Endodermal cell (in vitro differentiated cells): ENCODE results near the gene TEAD3. TPM values are rescaled to one million over a fixed set of nuclear protein-coding genes. Genes with fewer than 3 reads are reported as not detected.

Experiments used
- DNase-seq: peaks from one replicate; pipeline ENCODE4 v3.0.0-alpha.2; 2017
- H3K27ac ChIP-seq: 2 replicates; pipeline ENCODE4 v1.5.1; 2013; ENCODE audit warnings: mild to moderate bottlenecking, low read depth, low read length, moderate library complexity
- H3K27me3 ChIP-seq: 2 replicates; pipeline ENCODE4 v1.6.1; 2013; ENCODE audit warnings: mild to moderate bottlenecking, low read length, moderate library complexity; ENCODE audit not compliant: insufficient read depth, control insufficient read depth, poor library complexity, severe bottlenecking
- H3K36me3 ChIP-seq: 2 replicates; pipeline ENCODE4 v1.7.0; 2013; ENCODE audit warnings: mild to moderate bottlenecking, low read length, moderate library complexity; ENCODE audit not compliant: control insufficient read depth, insufficient read depth
- H3K4me1 ChIP-seq: one replicate; pipeline ENCODE4 v1.7.0; 2013; ENCODE audit warnings: low read length; ENCODE audit not compliant: control insufficient read depth, insufficient read depth
- H3K4me3 ChIP-seq: 2 replicates; pipeline ENCODE4 v1.5.1; 2013; ENCODE audit warnings: mild to moderate bottlenecking, low read length, moderate library complexity
- H3K9ac ChIP-seq: 2 replicates; pipeline ENCODE4 v1.6.1; 2013; ENCODE audit warnings: mild to moderate bottlenecking, low read length, moderate library complexity; ENCODE audit not compliant: poor library complexity, severe bottlenecking; ENCODE audit errors: extremely low read depth
- H3K9me3 ChIP-seq: 2 replicates; pipeline ENCODE4 v1.6.1; 2013; ENCODE audit warnings: mild to moderate bottlenecking, low read length, moderate library complexity; ENCODE audit not compliant: control insufficient read depth
- H3K27ac Mint-ChIP-seq: 2 replicates; pipeline ENCODE4 v1.8.0; 2020; ENCODE audit warnings: mixed read lengths
- H3K27me3 Mint-ChIP-seq: 2 replicates; pipeline ENCODE4 v1.8.0; 2021; ENCODE audit warnings: mild to moderate bottlenecking, mixed read lengths; ENCODE audit not compliant: insufficient read depth
- H3K36me3 Mint-ChIP-seq: 2 replicates; pipeline ENCODE4 v1.8.0; 2020; ENCODE audit warnings: low read depth, mixed read lengths
- H3K4me1 Mint-ChIP-seq: 2 replicates; pipeline ENCODE4 v1.8.0; 2020; ENCODE audit warnings: mixed read lengths
- H3K4me3 Mint-ChIP-seq: 2 replicates; pipeline ENCODE4 v1.8.0; 2020; ENCODE audit warnings: mild to moderate bottlenecking, moderate library complexity, mixed read lengths
- H3K9me3 Mint-ChIP-seq: 2 replicates; pipeline ENCODE4 v1.8.0; 2020; ENCODE audit warnings: mild to moderate bottlenecking, mixed read lengths
- WGBS, 2 experiments: methylation state at CpG; one replicate each; pipeline versions ENCODE4 v1.1.5 to v1.1.7; 2013; ENCODE audit warnings: missing lambda C conversion rate in 2 of 2, mixed read lengths in 1 of 2; ENCODE audit not compliant: insufficient coverage in 1 of 2, insufficient read length in 1 of 2; 5-methylcytosine and 5-hydroxymethylcytosine counted together
- total RNA-seq, 2 donors: library from RNA; stranded (reverse); fragmentation: NEBNext Ultra II Directional in 1 of 2; extraction: Animal tissue kit (Norgen Biotek cat#: 25700) in 1 of 2; gene quantifications; 2 replicates in 1 of 2; 3 replicates in 1 of 2; pipeline ENCODE4 v1.2.1, GENCODE V29; 2021
- TF ChIP-seq, protein P1 (sequence below): fragments of 200-600 bp; sonication (generic); conservative IDR thresholded peaks from 2 replicates; pipeline ENCODE4 v1.5.0; 2021; ENCODE audit warnings: antibody characterized with exemption, mild to moderate bottlenecking

The TEAD3 gene
- total RNA-seq, 2 donors from 2014 or later, result 22.7 to 29.2 TPM

- Histone ChIP-seq H3K36me3 (no peaks in the 10 kb centered on the region), H3K27ac (no peak overlapping the region), H3K4me3 (no peak overlapping the region), H3K9me3 (no peaks in the 10 kb centered on the region), H3K9ac (no peak overlapping the region), H3K27me3 (no peaks in the 10 kb centered on the region), H3K4me1 (no peaks in the 10 kb centered on the region)
- TF ChIP-seq, protein P1, sequence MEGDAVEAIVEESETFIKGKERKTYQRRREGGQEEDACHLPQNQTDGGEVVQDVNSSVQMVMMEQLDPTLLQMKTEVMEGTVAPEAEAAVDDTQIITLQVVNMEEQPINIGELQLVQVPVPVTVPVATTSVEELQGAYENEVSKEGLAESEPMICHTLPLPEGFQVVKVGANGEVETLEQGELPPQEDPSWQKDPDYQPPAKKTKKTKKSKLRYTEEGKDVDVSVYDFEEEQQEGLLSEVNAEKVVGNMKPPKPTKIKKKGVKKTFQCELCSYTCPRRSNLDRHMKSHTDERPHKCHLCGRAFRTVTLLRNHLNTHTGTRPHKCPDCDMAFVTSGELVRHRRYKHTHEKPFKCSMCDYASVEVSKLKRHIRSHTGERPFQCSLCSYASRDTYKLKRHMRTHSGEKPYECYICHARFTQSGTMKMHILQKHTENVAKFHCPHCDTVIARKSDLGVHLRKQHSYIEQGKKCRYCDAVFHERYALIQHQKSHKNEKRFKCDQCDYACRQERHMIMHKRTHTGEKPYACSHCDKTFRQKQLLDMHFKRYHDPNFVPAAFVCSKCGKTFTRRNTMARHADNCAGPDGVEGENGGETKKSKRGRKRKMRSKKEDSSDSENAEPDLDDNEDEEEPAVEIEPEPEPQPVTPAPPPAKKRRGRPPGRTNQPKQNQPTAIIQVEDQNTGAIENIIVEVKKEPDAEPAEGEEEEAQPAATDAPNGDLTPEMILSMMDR, result no peak
- H3K4me1 Mint-ChIP-seq, result no peaks in the 10 kb centered on the region
- no peak for DNase-seq
- H3K27me3 Mint-ChIP-seq, result peaks cover 25% of the 10 kb centered on the region
- WGBS, 2 experiments, result 93 to 100% methylated on average over 1 to 2 of the region's 2 CpGs
- no peaks in the 10 kb centered on the region for H3K9me3 Mint-ChIP-seq
- H3K27ac Mint-ChIP-seq, result no peak overlapping the region
- H3K36me3 Mint-ChIP-seq, result no peaks in the 10 kb centered on the region
- H3K4me3 Mint-ChIP-seq, result no peak overlapping the region
Observed at GRCh38 chr6:35507221-35507620, 10.3 kb upstream of the TEAD3 start.

- Mint-ChIP-seq H3K4me1 (no peaks in the 10 kb centered on the region), H3K4me3 (no peak overlapping the region), H3K27ac (no peak overlapping the region), H3K27me3 (peaks cover 27% of the 10 kb centered on the region), H3K9me3 (no peaks in the 10 kb centered on the region), H3K36me3 (no peaks in the 10 kb centered on the region)
- no peaks in the 10 kb centered on the region for H3K4me1 ChIP-seq
- H3K27ac ChIP-seq, result no peak overlapping the region
- no peak overlapping the region for H3K4me3 ChIP-seq
- DNase-seq, result no peak
- H3K27me3 ChIP-seq, result no peaks in the 10 kb centered on the region
- H3K9me3 ChIP-seq, result no peaks in the 10 kb centered on the region
- WGBS, 2 experiments, result 100% methylated on average over 2 of the region's 3 CpGs; no CpG with 5 or more reads in 1 of the 2 experiments
- no peaks in the 10 kb centered on the region for H3K36me3 ChIP-seq
- TF ChIP-seq, protein P1, result no peak
- H3K9ac ChIP-seq, result no peak overlapping the region
Observed at GRCh38 chr6:35506536-35506935, 9.7 kb upstream of the TEAD3 start.

DNA sequence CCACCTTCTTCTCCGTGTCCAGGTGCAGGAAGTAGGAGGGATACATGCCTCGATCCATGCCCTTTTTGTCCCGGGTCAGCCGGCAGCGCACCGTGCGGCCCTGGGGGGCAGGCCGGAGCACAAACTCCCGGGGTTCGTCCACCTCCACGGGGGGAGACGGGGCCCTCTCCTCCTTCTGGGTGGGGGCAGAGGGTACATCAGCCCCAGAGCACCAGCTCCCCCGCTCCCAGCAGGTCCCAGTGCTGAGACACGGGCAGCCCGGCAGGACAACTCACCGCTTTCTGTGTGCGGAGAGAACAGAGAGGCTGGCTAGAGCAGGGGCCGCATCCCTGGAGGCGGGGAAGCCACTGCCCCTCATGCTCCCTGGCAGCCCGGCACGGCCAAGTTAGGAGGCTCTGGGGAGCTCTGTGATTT, 9.1 kb upstream of the TEAD3 start:
- Histone ChIP-seq H3K9me3 (no peaks in the 10 kb centered on the region), H3K9ac (no peak overlapping the region), H3K4me1 (no peaks in the 10 kb centered on the region), H3K36me3 (no peaks in the 10 kb centered on the region), H3K27me3 (no peaks in the 10 kb centered on the region), H3K27ac (no peak overlapping the region), H3K4me3 (no peak overlapping the region)
- Mint-ChIP-seq H3K27me3 (peaks cover 27% of the 10 kb centered on the region), H3K9me3 (no peaks in the 10 kb centered on the region), H3K4me3 (peak overlapping the region; percentile 15), H3K36me3 (no peaks in the 10 kb centered on the region), H3K4me1 (peaks cover 2% of the 10 kb centered on the region), H3K27ac (no peak overlapping the region)
- DNase-seq, result peak; percentile 65
- TF ChIP-seq, protein P1, result no peak
- 47 to 70% methylated on average over 8 to 21 of the region's 21 CpGs for WGBS, 2 experiments
